MM.1S (cell line): ENCODE measurements around the gene CLEC17A.

Experiments
- DNase-seq: peaks from one replicate; pipeline ENCODE4 v3.0.0-alpha.2; 2015
- H2AFZ ChIP-seq: fragments of 300-600 bp; sonication (generic); 2 replicates; pipeline ENCODE4 v1.6.0; 2016; ENCODE audit warnings: antibody characterized with exemption, low read length
- H3F3A ChIP-seq: fragments of 300-600 bp; sonication (generic); 2 replicates; pipeline ENCODE4 v1.6.1; 2016; ENCODE audit warnings: mild to moderate bottlenecking, antibody characterized with exemption, low read length, moderate library complexity, mixed read lengths; ENCODE audit not compliant: insufficient read depth
- H3K27ac ChIP-seq: fragments of 300-600 bp; sonication (generic); 2 replicates; pipeline ENCODE4 v1.5.1; 2016; ENCODE audit warnings: mild to moderate bottlenecking, low read length
- H3K27me3 ChIP-seq: fragments of 300-600 bp; sonication (generic); replicated peaks from 2 replicates; pipeline ENCODE4 v1.6.0; 2016; ENCODE audit warnings: low read length; ENCODE audit not compliant: insufficient read depth
- H3K36me3 ChIP-seq: fragments of 300-600 bp; sonication (generic); replicated peaks from 2 replicates; pipeline ENCODE4 v1.6.1; 2016; ENCODE audit warnings: mild to moderate bottlenecking, low read length, mixed read lengths; ENCODE audit not compliant: insufficient read depth
- H3K4me1 ChIP-seq: fragments of 300-600 bp; sonication (generic); 2 replicates; pipeline ENCODE4 v1.6.1; 2016; ENCODE audit warnings: low read length, mixed read lengths
- H3K4me2 ChIP-seq: fragments of 300-600 bp; sonication (generic); 2 replicates; pipeline ENCODE4 v1.6.0; 2016; ENCODE audit warnings: low read depth, low read length
- H3K4me3 ChIP-seq: fragments of 300-600 bp; sonication (generic); 2 replicates; pipeline ENCODE4 v1.5.1; 2016; ENCODE audit warnings: low read length, mixed read lengths
- H3K79me2 ChIP-seq: fragments of 300-600 bp; sonication (generic); 2 replicates; pipeline ENCODE4 v1.6.1; 2016; ENCODE audit warnings: mixed run types, low read length, mixed read lengths
- H3K9ac ChIP-seq: fragments of 300-600 bp; sonication (generic); 2 replicates; pipeline ENCODE4 v1.6.1; 2016; ENCODE audit warnings: low read length, mixed read lengths
- H3K9me2 ChIP-seq: fragments of 300-600 bp; sonication (generic); replicated peaks from 2 replicates; pipeline ENCODE4 v1.6.1; 2016; ENCODE audit warnings: mild to moderate bottlenecking, low read length, mixed read lengths; ENCODE audit not compliant: insufficient read depth
- H3K9me3 ChIP-seq: fragments of 300-600 bp; sonication (generic); replicated peaks from 2 replicates; pipeline ENCODE4 v1.6.1; 2016; ENCODE audit warnings: mild to moderate bottlenecking, low read length, mixed read lengths; ENCODE audit not compliant: insufficient read depth
- H4K20me1 ChIP-seq: fragments of 300-600 bp; sonication (generic); 2 replicates; pipeline ENCODE4 v1.6.1; 2016; ENCODE audit warnings: mild to moderate bottlenecking, low read length, moderate library complexity, mixed read lengths; ENCODE audit not compliant: insufficient read depth
- EZH2 ChIP-seq: fragments of 300-600 bp; sonication (generic); optimal IDR thresholded peaks from 2 replicates; pipeline ENCODE3; 2017; ENCODE audit warnings: low read depth, mild to moderate bottlenecking, antibody characterized with exemption, low read length, mixed read lengths
- EZH2phosphoT487 ChIP-seq: fragments of 300-600 bp; sonication (generic); IDR thresholded peaks from 2 replicates; pipeline ENCODE4 v1.6.1; 2018; ENCODE audit warnings: antibody characterized with exemption, low read length
- TF ChIP-seq, protein P1 (sequence below): fragments of 300-600 bp; sonication (generic); IDR thresholded peaks from 2 replicates; pipeline ENCODE4 v1.5.1; 2016; ENCODE audit warnings: antibody characterized with exemption, low read length, mixed read lengths

Gene CLEC17A

DNA sequence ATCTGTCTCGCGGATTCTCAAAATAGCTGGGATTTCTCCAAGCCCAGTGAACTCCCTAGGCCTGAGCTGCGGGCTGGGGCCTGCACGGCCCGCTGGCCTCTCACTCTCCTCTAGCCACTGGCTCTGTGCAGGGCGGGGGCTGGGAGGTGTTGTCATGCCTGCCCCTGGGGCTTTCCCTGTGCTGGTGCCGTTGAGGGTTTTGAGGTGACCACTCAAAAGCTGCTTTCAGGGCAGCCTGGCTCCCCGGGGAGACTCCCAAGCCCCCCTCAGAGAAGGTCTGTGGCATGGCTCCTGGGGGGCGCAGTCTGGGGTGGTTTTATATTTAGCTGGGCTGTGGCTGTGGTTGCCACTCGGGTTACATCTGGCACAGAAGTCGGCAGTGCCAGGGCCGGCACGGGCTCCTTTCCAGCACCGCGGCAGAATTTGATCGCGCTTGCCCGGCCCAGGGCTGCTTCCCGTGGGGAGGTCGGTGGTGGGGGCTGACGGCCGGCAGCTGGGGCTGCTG, 21.0 kb upstream of the CLEC17A start:
- H3K9ac ChIP-seq, result no peak overlapping the region
- no peaks in the 10 kb centered on the region for H3K9me3 ChIP-seq
- no peaks in the 10 kb centered on the region for H3K36me3 ChIP-seq
- H3K4me3 ChIP-seq, result no peak overlapping the region
- H3F3A ChIP-seq, result no peaks in the 10 kb centered on the region
- no peak overlapping the region for H3K4me2 ChIP-seq
- peaks cover 27% of the 10 kb centered on the region for H3K79me2 ChIP-seq
- no peaks in the 10 kb centered on the region for H4K20me1 ChIP-seq
- H3K4me1 ChIP-seq, result no peaks in the 10 kb centered on the region
- TF ChIP-seq EZH2phosphoT487, result no peak
- TF ChIP-seq EZH2, result no peak
- TF ChIP-seq, protein P1, sequence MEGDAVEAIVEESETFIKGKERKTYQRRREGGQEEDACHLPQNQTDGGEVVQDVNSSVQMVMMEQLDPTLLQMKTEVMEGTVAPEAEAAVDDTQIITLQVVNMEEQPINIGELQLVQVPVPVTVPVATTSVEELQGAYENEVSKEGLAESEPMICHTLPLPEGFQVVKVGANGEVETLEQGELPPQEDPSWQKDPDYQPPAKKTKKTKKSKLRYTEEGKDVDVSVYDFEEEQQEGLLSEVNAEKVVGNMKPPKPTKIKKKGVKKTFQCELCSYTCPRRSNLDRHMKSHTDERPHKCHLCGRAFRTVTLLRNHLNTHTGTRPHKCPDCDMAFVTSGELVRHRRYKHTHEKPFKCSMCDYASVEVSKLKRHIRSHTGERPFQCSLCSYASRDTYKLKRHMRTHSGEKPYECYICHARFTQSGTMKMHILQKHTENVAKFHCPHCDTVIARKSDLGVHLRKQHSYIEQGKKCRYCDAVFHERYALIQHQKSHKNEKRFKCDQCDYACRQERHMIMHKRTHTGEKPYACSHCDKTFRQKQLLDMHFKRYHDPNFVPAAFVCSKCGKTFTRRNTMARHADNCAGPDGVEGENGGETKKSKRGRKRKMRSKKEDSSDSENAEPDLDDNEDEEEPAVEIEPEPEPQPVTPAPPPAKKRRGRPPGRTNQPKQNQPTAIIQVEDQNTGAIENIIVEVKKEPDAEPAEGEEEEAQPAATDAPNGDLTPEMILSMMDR, result no peak
- no peak for DNase-seq
- H3K27ac ChIP-seq, result no peak overlapping the region
- H3K27me3 ChIP-seq, result no peaks in the 10 kb centered on the region
- H2AFZ ChIP-seq, result no peak overlapping the region
- no peaks in the 10 kb centered on the region for H3K9me2 ChIP-seq

DNA sequence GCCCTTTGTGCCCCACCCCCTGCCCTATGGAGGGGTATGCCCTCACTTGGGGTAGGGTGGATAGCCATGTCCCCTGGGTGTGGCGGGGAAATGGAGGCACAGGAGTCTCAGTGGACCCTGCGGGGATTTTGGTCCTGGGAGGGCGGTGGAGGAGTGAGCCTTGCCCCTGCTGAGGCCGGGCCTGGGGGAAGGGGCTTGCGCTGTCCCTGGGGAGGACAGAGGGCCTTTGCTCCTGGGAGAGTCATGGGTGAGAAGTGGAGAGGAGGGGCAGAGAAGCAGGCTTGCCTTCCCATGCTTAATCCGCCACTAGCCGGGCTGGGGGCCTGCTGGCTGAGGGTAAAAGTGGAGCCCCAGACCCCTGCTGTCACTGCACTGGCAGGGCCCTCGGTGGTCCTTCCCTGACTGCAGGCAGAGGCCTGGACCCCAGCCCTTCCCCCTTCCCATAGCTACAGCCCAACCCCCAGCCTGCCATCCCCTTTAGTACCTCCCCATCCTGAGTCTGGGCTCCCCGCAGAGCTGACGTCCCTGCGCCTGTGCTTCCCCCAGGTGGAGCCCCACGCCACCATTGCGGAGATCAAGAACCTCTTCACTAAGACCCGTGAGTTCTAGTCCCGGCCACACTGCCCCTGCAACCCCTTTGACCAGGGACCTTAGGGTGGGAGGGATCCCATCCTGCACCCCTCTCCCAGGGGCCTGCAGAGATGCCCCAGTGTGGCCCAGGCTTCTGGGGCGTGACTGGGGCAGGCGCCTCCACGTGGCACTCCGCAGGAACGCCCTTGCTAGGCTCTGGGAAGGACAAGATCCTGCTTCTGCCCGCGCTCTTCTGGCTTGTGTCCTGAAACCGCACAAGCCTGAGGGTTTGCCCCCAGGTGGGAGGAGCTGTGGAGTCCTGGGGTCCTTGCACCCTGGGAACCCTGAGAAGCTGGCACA, 20.0 kb upstream of the CLEC17A start:
- no peaks in the 10 kb centered on the region for H3K4me1 ChIP-seq
- no peaks in the 10 kb centered on the region for H3K9me2 ChIP-seq
- no peak overlapping the region for H3K4me3 ChIP-seq
- H3K36me3 ChIP-seq, result no peaks in the 10 kb centered on the region
- H3F3A ChIP-seq, result no peaks in the 10 kb centered on the region
- no peaks in the 10 kb centered on the region for H3K27me3 ChIP-seq
- H3K27ac ChIP-seq, result no peak overlapping the region
- DNase-seq, result no peak
- H3K79me2 ChIP-seq, result peaks cover 26% of the 10 kb centered on the region
- H3K9me3 ChIP-seq, result no peaks in the 10 kb centered on the region
- no peak overlapping the region for H2AFZ ChIP-seq
- no peak for TF ChIP-seq EZH2
- TF ChIP-seq EZH2phosphoT487, result no peak
- H3K4me2 ChIP-seq, result no peak overlapping the region
- H3K9ac ChIP-seq, result no peak overlapping the region
- H4K20me1 ChIP-seq, result no peaks in the 10 kb centered on the region

DNA sequence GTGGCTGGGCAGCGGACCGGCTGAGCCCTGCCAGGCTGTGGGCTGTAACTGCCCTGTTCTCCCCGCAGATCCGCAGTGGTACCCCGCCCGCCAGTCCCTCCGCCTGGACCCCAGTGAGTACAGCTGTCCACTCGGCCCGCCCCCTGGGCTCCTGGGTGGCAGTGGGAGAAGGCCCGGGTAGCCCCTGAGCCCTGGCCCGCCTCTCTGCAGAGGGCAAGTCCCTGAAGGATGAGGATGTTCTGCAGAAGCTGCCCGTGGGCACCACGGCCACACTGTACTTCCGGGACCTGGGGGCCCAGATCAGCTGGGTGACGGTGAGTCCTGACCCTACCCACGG, 19.3 kb upstream of the CLEC17A start:
- DNase-seq, result no peak
- Histone ChIP-seq H3K9me2 (no peaks in the 10 kb centered on the region), H4K20me1 (no peaks in the 10 kb centered on the region), H3K36me3 (no peaks in the 10 kb centered on the region), H3F3A (no peaks in the 10 kb centered on the region), H3K27me3 (no peaks in the 10 kb centered on the region), H3K9ac (no peak overlapping the region), H3K27ac (no peak overlapping the region), H3K79me2 (peaks cover 23% of the 10 kb centered on the region), H3K4me3 (no peak overlapping the region), H3K4me2 (no peak overlapping the region), H2AFZ (no peak overlapping the region), H3K4me1 (no peaks in the 10 kb centered on the region), H3K9me3 (no peaks in the 10 kb centered on the region)
- TF ChIP-seq, protein P1, result no peak
- TF ChIP-seq EZH2phosphoT487 (no peak), EZH2 (no peak)
